Skeletal muscle cell (primary cell): ENCODE results near the gene FKBP5.
A peak's percentile ranks its signal among the peaks of the same experiment; 100 is the strongest.
"Not testable (repeated sequence)": the region's sequence is repeated elsewhere in the genome, so short reads cannot be mapped to it uniquely, and the experiment has no call there.

Experiments used
- DNase-seq: peaks from one replicate; pipeline ENCODE4 v3.0.0-alpha.2; 2010; ENCODE audit warnings: low read depth
- H3K4me3 ChIP-seq: 2 replicates; pipeline ENCODE4 v1.5.1; 2011; ENCODE audit warnings: low read depth, mild to moderate bottlenecking, control low read depth, low read length, moderate library complexity

FKBP5 gene

GRCh38 chr6:35600659-35601125 lies 88.0 kb downstream of the FKBP5 start:
- DNase-seq: no peak
- no peak overlapping the region for H3K4me3 ChIP-seq

DNA sequence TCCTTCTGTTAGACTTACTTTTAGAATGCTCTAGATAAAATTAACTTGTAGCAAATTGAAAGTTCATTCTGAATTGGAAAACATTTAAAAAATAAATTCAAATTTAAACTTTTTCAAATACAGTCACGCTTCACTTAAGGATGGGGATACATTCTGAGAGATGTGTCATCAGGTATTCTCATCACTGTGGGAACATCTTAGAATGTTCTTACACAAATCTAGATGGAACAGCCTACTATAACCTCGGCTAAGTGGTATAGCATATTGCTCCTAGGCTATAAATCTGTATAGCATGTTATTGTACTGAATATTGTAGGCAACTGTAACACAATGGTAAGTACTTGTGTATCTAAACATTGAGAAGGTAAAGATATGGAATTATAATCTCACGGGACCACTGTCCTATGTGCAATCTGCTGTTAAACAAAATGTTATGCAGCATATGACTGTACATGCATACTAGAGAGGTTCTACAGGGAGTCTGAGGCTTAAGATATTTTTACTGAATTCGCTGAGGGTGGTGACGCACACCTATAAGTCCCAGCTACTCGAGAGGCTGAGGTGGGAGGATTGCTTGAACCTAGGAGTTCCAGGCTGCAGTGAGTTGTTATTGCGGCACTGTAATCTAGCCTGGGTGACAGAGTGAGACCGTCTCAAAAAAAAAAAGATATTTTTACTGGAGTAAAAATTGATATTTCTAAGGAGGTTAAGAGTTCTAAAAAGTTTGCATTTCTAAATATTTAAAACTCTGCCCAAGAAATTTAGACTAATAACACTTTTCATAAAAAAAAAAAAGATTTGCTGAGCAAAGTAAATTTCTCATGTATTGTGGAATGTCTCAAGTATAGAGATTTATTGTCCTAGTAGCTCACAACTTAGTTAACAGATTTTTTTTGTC lies 88.7 kb downstream of the FKBP5 start:
- no peak overlapping the region for H3K4me3 ChIP-seq
- DNase-seq: no peak

GRCh38 chr6:35598621-35599020 lies 90.1 kb downstream of the FKBP5 start:
- H3K4me3 ChIP-seq, DNase-seq: not testable (repeated sequence)

- peak; percentile 90 for DNase-seq
- no peak overlapping the region for H3K4me3 ChIP-seq
Measured at GRCh38 chr6:35596448-35597442, 92.0 kb downstream of the FKBP5 start.

DNA sequence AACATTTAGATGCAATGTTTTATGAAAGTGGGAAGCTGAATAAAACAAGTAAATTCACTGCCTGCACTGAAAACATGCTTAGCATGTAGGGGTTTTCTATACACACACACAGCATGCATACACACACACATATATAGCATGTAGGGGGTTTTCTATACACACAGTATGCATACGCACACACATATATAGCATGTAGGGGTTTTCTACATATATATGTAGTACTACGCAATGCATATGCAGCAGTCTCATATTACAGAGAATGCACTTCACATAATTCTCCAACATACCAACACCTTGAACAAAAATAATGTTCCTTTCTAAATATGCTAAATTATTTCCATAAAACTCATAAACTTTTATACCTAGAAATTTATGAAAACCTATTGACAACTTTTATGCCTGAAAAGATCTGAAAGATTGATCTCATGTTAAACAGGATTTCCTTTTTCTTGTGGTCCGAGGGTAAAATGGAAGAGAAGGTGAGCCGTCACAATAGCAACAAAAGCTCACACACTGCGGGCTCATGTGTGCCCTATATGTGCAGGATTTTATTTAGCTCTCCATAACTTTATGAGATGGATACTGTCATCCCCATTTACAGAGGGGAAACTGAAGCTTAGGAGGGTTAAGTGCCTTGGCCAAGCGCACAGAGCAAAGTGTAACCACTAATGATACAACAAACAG lies 94.1 kb downstream of the FKBP5 start:
- DNase-seq: no peak
- no peak overlapping the region for H3K4me3 ChIP-seq

- no peak overlapping the region for H3K4me3 ChIP-seq
- DNase-seq: no peak
Measured at GRCh38 chr6:35592178-35592577, 96.5 kb downstream of the FKBP5 start.

GRCh38 chr6:35590622-35591066 lies 98.1 kb downstream of the FKBP5 start:
- H3K4me3 ChIP-seq: no peak overlapping the region
- no peak for DNase-seq

- DNase-seq: no peak
- H3K4me3 ChIP-seq: no peak overlapping the region
Measured at GRCh38 chr6:35589904-35590303, 98.8 kb downstream of the FKBP5 start.

DNA sequence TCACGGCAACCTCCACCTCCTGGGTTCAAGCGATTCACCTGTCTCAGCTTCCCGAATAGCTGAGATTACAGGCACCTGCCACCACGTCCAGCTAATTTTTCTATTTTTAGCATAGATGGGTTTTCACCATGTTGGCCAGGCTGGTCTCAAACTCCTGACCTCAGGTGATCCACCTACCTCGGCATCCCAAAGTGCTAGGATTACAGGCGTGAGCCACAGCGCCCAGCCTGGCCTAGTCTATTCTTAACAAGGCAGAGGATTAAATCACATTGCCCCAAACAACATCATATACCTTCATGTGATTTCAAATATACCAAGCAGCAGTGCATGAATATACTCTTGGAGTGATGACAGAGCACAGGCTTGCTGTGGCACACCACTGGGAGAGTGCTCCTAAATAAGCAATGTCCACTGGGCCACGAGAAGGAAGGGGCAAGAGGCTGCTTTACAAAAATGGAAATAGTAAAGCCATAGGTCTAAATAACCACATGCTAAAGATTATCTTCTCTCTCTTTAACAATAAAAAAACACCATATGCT lies 99.4 kb downstream of the FKBP5 start:
- DNase-seq: no peak
- H3K4me3 ChIP-seq: no peak overlapping the region

- DNase-seq: no peak
- no peak overlapping the region for H3K4me3 ChIP-seq
Measured at GRCh38 chr6:35587167-35587566, 101.5 kb downstream of the FKBP5 start.

DNA sequence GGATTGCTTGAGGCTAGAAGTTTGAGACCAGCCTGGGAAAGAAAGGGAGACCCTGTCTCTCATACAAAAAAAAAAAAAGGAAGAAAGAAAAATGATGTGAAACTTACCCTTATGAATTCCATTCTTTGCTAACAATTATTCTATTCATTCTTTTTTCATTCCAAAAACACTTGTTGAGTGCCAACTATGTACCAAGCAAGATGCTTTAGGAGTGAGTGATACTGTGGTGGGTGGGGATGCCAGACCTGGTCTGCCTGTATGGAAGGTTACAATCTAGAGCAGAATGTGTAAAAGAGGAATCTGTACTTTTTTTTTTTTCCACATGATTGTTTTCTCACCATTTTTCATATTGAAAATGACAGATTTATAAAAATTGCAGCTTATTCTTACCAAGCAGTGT lies 102.2 kb downstream of the FKBP5 start:
- H3K4me3 ChIP-seq: no peak overlapping the region
- DNase-seq: no peak

- no peak for DNase-seq
- H3K4me3 ChIP-seq: no peak overlapping the region
Measured at GRCh38 chr6:35585658-35586057, 103.1 kb downstream of the FKBP5 start.

DNA sequence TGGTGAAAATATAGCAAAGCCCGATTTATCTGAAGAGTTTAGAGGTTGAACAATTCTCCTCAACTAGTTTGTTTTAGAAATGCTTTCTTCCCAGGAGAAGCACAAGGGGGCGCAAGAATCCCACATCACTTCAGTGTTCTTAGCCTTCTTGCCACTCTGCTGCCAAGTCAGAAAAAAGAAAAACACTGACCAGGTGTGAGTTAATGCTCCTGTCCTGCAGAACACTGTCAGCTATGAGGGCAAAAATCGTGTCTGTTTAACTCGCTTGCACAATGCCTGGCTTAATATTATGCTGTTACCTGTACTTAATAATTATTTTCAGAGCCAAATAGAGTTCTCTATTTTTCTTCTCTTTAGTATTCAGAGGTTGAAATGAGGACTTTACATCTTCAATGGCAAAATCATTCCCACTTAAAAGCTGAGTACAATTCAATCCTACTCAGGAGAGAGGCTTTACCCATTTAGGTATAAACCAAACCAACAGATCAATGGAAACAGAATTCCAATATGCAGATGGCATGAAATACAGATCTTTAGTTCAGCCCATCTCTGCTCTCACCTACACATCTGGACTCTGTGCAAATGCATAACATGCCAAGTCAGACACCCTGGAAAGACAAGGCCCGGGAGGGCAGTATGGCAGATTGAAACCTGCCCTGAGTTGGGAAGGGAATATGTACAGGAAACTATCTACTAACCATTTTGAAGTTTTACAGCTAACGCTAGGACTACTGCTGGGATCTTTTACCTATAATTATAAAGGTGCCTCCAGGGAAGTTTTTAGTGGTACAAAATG lies 104.6 kb downstream of the FKBP5 start:
- DNase-seq: no peak
- H3K4me3 ChIP-seq: no peak overlapping the region

DNA sequence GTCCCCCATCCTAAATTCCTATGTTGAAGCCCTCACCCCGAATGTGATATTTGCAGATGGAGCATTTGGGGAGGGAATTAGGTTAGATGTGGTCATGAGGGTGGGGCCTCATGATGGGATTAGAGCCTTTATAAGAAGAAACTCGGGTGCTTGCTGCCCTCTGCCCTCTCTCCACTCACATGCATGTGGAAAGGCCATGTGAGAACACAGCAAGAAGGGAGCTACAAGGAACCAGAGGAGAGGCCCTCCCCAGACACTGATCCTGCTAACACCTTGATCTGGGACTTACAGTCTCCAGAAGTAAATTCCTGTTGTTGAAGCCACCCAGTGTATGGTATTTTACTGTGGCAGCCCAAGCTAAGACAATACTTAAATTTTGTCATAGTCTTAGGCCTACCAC lies 106.4 kb downstream of the FKBP5 start:
- no peak for DNase-seq

GRCh38 chr6:35581633-35582032 lies 107.1 kb downstream of the FKBP5 start:
- DNase-seq: no peak
- H3K4me3 ChIP-seq: no peak overlapping the region

More for the DNA sequence above, 106.4 kb downstream of the FKBP5 start:
- no peak overlapping the region for H3K4me3 ChIP-seq

DNA sequence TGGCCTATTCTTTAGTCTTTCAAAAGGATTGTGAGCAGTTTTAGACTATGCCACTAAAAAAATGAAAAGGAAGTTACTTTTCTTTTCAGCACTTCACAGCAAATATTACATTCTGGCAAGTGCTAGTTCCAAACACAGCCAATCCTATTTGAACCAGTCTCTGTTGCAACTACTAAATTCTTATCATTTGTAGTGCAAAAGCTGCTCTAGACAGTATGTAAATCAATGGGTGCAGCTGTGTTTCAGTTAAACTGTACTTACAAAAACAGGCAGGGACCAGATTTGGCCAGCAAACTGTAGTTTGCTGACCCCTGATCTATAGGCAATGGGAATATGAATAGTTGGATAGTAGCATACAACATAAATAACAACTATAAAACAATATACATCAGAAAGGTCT lies 107.9 kb downstream of the FKBP5 start:
- DNase-seq: no peak
- no peak overlapping the region for H3K4me3 ChIP-seq

- no peak for DNase-seq
- H3K4me3 ChIP-seq: no peak overlapping the region
Measured at GRCh38 chr6:35576682-35577081, 112.0 kb downstream of the FKBP5 start.

- H3K4me3 ChIP-seq: no peak overlapping the region
- DNase-seq: no peak
Measured at GRCh38 chr6:35573495-35574110, 115.1 kb downstream of the FKBP5 start.
